OCI-LY1 (cell line): Measurements from ENCODE around the gene SLC4A11.

ENCODE experiments used
- EZH2 ChIP-seq: fragments of 200-600 bp; sonication (generic), shearing (Covaris generic); IDR thresholded peaks from 2 replicates; pipeline ENCODE4 v1.8.0; 2017; ENCODE audit warnings: borderline replicate concordance, mixed run types, mild to moderate bottlenecking, antibody characterized with exemption, low read length, moderate library complexity, mixed read lengths
- TF ChIP-seq, protein P1 (sequence below): fragments of 200-600 bp; sonication (generic), shearing (Covaris generic); IDR thresholded peaks from 2 replicates; pipeline ENCODE4 v1.5.1; 2017; ENCODE audit warnings: mild to moderate bottlenecking, antibody characterized with exemption, low read length, moderate library complexity, mixed read lengths

DNA sequence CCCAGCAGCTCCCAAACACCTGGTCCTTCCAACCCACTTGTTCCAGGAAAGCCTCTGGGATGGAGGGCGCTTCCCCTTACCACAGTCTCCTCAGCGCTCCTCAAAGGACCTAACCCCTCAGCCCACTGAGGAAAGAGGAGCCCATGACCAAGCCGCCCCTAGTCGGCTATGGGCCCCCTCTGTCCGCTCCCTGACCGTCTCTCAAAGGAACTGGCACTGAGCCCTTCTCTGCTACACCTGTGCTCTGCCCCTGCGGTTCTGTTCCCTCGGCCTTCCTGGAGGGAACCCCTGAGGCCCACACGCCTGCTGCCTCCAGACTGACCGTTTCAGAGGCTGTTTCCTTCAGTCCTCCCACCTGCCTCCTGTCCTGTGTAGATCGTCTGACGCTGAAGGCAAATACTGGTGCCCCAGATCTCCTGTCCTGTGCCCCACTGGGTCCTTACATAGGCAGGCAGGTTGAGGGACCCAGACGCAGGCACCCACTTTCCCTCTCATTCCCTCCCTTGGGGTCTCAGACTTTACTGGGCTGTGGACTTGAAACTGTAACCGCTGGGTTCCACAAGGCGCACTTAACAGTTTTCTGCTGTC lies 1.9 kb upstream of the SLC4A11 start:
- TF ChIP-seq, protein P1, sequence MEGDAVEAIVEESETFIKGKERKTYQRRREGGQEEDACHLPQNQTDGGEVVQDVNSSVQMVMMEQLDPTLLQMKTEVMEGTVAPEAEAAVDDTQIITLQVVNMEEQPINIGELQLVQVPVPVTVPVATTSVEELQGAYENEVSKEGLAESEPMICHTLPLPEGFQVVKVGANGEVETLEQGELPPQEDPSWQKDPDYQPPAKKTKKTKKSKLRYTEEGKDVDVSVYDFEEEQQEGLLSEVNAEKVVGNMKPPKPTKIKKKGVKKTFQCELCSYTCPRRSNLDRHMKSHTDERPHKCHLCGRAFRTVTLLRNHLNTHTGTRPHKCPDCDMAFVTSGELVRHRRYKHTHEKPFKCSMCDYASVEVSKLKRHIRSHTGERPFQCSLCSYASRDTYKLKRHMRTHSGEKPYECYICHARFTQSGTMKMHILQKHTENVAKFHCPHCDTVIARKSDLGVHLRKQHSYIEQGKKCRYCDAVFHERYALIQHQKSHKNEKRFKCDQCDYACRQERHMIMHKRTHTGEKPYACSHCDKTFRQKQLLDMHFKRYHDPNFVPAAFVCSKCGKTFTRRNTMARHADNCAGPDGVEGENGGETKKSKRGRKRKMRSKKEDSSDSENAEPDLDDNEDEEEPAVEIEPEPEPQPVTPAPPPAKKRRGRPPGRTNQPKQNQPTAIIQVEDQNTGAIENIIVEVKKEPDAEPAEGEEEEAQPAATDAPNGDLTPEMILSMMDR = no peak
- TF ChIP-seq EZH2 = no peak
